ENCODE data around the gene PWWP2A. TPM values are rescaled to one million over a fixed set of nuclear protein-coding genes. Genes with fewer than 3 reads are reported as not detected.
"Not testable (repeated sequence)": the region's sequence is repeated elsewhere in the genome, so short reads cannot be mapped to it uniquely, and the experiment has no call there.

PWWP2A gene
- total RNA-seq, 1 donor from 2014 or later: 43.4 TPM

DNA sequence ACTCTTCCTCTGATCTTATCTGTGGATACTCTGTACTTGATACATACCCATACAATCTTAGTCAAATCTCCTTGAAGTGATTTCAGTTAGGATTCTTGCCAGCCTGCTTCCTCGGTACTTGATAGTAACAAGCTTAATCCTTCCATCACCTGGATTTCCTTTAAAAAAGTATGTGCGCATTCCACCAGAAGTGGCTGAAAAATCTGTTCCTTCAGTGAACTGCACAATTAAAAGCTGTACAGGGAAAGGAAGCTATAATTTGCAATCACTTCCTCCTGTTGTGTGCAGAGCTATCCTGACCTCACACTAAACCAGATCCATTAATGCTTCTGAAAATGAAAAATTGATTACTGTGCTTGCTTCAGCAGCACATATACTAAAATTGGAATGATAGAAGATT is 47.3 kb downstream of the PWWP2A start:
- TF ChIP-seq CTCF (IDR thresholded peaks at IDR 0.05): no peak
- Histone ChIP-seq H3K27me3 (no peaks in the 10 kb centered on the region), H3K27ac (no peak overlapping the region), H3K4me1 (no peaks in the 10 kb centered on the region), H3K36me3 (peaks cover 0 to 7% of the 10 kb centered on the region in 2 donors), H3K9me3 (no peaks in the 10 kb centered on the region), H3K4me3 (no peak overlapping the region)
- DNase-seq (ENCODE audit: low spot score in 2 of 2): no peak
- intact Hi-C loops (cut with DNase I): no loop called here

GRCh38 chr5:160071516-160071915 is 47.7 kb downstream of the PWWP2A start:
- Histone ChIP-seq H3K27ac (no peak overlapping the region), H3K9me3 (no peaks in the 10 kb centered on the region), H3K4me3 (no peak overlapping the region), H3K36me3 (peaks cover 0 to 11% of the 10 kb centered on the region in 2 donors), H3K4me1 (no peaks in the 10 kb centered on the region), H3K27me3 (no peaks in the 10 kb centered on the region)
- TF ChIP-seq CTCF (IDR thresholded peaks at IDR 0.05): no peak
- intact Hi-C loops (cut with DNase I): no loop called here
- DNase-seq (ENCODE audit: low spot score in 2 of 2): no peak

- peaks cover 14 to 32% of the 10 kb centered on the region in 2 donors for H3K36me3 ChIP-seq
- H3K27ac ChIP-seq; intact Hi-C loops (cut with DNase I); H3K27me3 ChIP-seq; H3K4me3 ChIP-seq; H3K4me1 ChIP-seq; DNase-seq (ENCODE audit: low spot score in 2 of 2); H3K9me3 ChIP-seq: not testable (repeated sequence)
Measured at GRCh38 chr5:160069120-160069519, 50.1 kb downstream of the PWWP2A start.

DNA sequence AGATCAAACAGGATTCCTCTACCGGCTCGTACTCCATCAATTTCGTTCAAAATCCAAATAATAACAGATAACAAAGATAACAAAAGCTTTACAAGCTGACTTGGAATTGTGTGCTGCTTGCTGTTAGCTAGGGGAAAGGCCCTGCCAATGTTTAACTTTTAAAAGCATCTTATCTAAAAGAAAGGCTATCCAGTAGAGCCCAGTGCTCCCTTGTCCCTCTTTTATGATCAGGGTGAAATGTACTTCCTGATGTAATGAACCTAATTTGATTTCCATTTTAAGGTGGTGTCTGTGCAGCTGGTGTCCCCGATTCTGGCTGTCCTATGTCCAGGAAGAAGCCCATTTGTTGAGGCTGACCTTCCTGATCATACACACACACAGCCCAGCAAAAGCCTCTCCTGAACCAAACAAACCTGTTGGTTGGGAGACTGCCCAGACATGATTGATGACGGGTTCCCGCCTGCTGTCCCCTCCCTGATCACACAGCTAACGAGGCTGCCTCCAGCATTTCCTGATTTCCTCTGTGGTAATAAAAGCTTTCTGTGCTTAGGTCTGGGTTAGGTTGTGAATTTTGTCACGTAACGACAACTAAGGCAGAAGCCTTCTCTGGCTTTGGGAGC is 54.1 kb downstream of the PWWP2A start:
- H3K27ac ChIP-seq: no peak overlapping the region
- TF ChIP-seq CTCF (IDR thresholded peaks at IDR 0.05): no peak
- H3K27me3 ChIP-seq: no peaks in the 10 kb centered on the region
- intact Hi-C loops (cut with DNase I): no loop called here
- peaks cover 25 to 57% of the 10 kb centered on the region in 2 donors for H3K36me3 ChIP-seq
- no peak for DNase-seq (ENCODE audit: low spot score in 2 of 2)
- H3K4me3 ChIP-seq: no peak overlapping the region
- H3K4me1 ChIP-seq: no peaks in the 10 kb centered on the region
- H3K9me3 ChIP-seq: no peaks in the 10 kb centered on the region

DNA sequence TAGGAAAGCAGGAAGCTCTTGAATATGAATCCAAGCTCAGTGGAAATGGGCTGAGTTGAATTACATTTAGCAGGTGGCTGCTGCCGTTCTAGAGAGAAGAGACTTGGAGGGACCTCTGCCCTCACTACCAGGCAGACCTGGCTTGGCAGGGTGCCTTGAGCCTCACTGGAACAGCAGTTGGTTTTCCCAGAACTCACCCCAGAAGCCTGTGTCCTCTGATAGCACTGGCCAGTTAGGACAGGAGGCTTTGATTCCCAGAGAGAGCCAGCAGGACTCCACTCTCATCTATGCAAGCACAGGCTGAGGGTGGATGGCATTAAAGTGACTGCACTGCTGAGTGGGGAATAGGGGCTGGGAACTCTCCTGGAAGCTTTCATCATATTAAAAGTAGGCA is 54.8 kb downstream of the PWWP2A start:
- intact Hi-C loops (cut with DNase I): no loop called here
- Histone ChIP-seq H3K36me3 (peaks cover 25 to 57% of the 10 kb centered on the region in 2 donors), H3K4me3 (no peak overlapping the region), H3K9me3 (no peaks in the 10 kb centered on the region), H3K27ac (no peak overlapping the region), H3K4me1 (no peaks in the 10 kb centered on the region), H3K27me3 (no peaks in the 10 kb centered on the region)
- TF ChIP-seq CTCF (IDR thresholded peaks at IDR 0.05): no peak
- DNase-seq (ENCODE audit: low spot score in 2 of 2): no peak

DNA sequence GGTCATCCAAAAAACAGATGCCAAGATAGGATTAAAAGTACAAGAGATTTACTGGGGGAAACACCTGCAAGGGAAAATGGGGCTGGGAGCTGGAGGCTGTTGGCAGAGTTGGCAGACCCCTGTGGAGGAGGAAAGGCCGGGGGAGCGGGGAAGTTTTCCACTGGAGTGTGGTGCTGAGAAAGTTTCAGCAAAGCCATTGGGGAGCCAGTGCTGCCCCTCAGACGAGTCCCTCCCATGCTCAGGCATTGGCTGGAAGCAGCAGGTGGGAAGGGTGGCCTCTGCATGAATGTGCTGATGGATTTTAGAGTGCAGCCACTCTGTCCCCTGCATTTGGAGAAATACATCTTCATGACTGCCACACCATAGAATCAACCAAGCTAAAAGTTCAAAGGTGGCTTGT is 57.5 kb downstream of the PWWP2A start:
- Histone ChIP-seq H3K36me3 (peaks cover 28 to 74% of the 10 kb centered on the region in 2 donors), H3K27me3 (no peaks in the 10 kb centered on the region), H3K9me3 (no peaks in the 10 kb centered on the region), H3K4me1 (no peaks in the 10 kb centered on the region), H3K27ac (no peak overlapping the region), H3K4me3 (no peak overlapping the region)
- intact Hi-C loops (cut with DNase I): no loop called here
- no peak for TF ChIP-seq CTCF (IDR thresholded peaks at IDR 0.05)
- no peak for DNase-seq (ENCODE audit: low spot score in 2 of 2)
